Liver (tissue), 9 donors: ENCODE results near the gene MRPL27. TPM values are rescaled to one million over a fixed set of nuclear protein-coding genes. Genes with fewer than 3 reads are reported as not detected.

Source experiments
- DNase-seq: peaks from one replicate; pipeline ENCODE4 v3.0.0-alpha.2; 2017; ENCODE audit warnings: low spot score
- H3K27ac ChIP-seq, 2 donors: one replicate each; pipeline ENCODE4 v1.7.0; 2013; ENCODE audit warnings: inconsistent platforms in 2 of 2, low read length in 2 of 2, control low read depth in 1 of 2, low read depth in 1 of 2, mild to moderate bottlenecking in 1 of 2
- H3K27me3 ChIP-seq, 4 donors: one replicate each; pipeline versions ENCODE4 v1.6.1 to v1.7.0; 2013; ENCODE audit warnings: low read length in 3 of 4, inconsistent platforms in 1 of 4, mild to moderate bottlenecking in 1 of 4, moderate library complexity in 1 of 4; ENCODE audit not compliant: control insufficient read depth in 4 of 4, insufficient read depth in 4 of 4
- H3K36me3 ChIP-seq, 4 donors: one replicate each; pipeline versions ENCODE4 v1.6.1 to v1.7.0; 2013; ENCODE audit warnings: low read length in 3 of 4, mild to moderate bottlenecking in 3 of 4, low read depth in 1 of 4, moderate library complexity in 1 of 4; ENCODE audit not compliant: control insufficient read depth in 4 of 4, insufficient read depth in 3 of 4
- H3K4me1 ChIP-seq, 4 donors: one replicate each; pipeline versions ENCODE4 v1.6.1 to v1.7.0; 2013; ENCODE audit warnings: low read length in 3 of 4, mild to moderate bottlenecking in 3 of 4, moderate library complexity in 1 of 4; ENCODE audit not compliant: control insufficient read depth in 4 of 4, insufficient read depth in 4 of 4
- H3K4me3 ChIP-seq, 3 donors: one replicate each; pipeline versions ENCODE4 v1.6.1 to v1.7.0; 2013; ENCODE audit warnings: low read length in 3 of 3, control low read depth in 1 of 3, low read depth in 1 of 3, mild to moderate bottlenecking in 1 of 3
- H3K9ac ChIP-seq, 2 donors: one replicate each; pipeline ENCODE4 v1.7.0; 2013; ENCODE audit warnings: low read length in 2 of 2, mild to moderate bottlenecking in 2 of 2, moderate library complexity in 2 of 2, control low read depth in 1 of 2, low read depth in 1 of 2
- H3K9me3 ChIP-seq, 4 donors: one replicate each; pipeline versions ENCODE4 v1.6.1 to v1.7.0; 2013; ENCODE audit warnings: low read length in 3 of 4; ENCODE audit not compliant: control insufficient read depth in 4 of 4
- ATF3 ChIP-seq: IDR thresholded peaks from 2 replicates; pipeline ENCODE4 v1.6.1; 2016; ENCODE audit warnings: antibody characterized with exemption
- CTCF ChIP-seq: fragments of 150-350 bp; IDR thresholded peaks from 2 replicates; pipeline ENCODE4 v1.5.1; 2017; ENCODE audit warnings: improper control_type of control experiment, low read depth, low read length; ENCODE audit not compliant: missing input control
- EGR1 ChIP-seq, 2 donors: IDR thresholded peaks; 2 replicates each; pipeline ENCODE4 v1.6.1; 2016 to 2018; ENCODE audit warnings: antibody characterized with exemption in 2 of 2, low read depth in 2 of 2
- FOXA2 ChIP-seq: IDR thresholded peaks from 2 replicates; pipeline ENCODE4 v1.6.1; 2016; ENCODE audit warnings: antibody characterized with exemption
- GABPA ChIP-seq, 2 donors: IDR thresholded peaks in 1 of 2; conservative IDR thresholded peaks in 1 of 2; 2 replicates each; pipeline ENCODE4 v1.6.1; 2016; ENCODE audit warnings: antibody characterized with exemption in 2 of 2, mild to moderate bottlenecking in 1 of 2, moderate library complexity in 1 of 2
- HNF4A ChIP-seq, 2 donors: conservative IDR thresholded peaks; 2 replicates each; pipeline ENCODE4 v1.6.1; 2016; ENCODE audit warnings: antibody characterized with exemption in 2 of 2, mild to moderate bottlenecking in 2 of 2
- HNF4G ChIP-seq: IDR thresholded peaks from 2 replicates; pipeline ENCODE4 v1.6.1; 2016; ENCODE audit warnings: antibody characterized with exemption
- NR2F2 ChIP-seq: IDR thresholded peaks from 2 replicates; pipeline ENCODE4 v1.6.1; 2016; ENCODE audit warnings: antibody characterized with exemption
- RAD21 ChIP-seq, 2 donors: IDR thresholded peaks; 2 replicates each; pipeline ENCODE4 v1.6.1; 2016; ENCODE audit warnings: antibody characterized with exemption in 2 of 2, mild to moderate bottlenecking in 2 of 2
- REST ChIP-seq: IDR thresholded peaks from 2 replicates; pipeline ENCODE4 v1.6.1; 2016; ENCODE audit warnings: antibody characterized with exemption, mild to moderate bottlenecking
- RXRA ChIP-seq, 2 donors: IDR thresholded peaks; 2 replicates each; pipeline ENCODE4 v1.6.1; 2017 to 2018; ENCODE audit warnings: antibody characterized with exemption in 2 of 2, mild to moderate bottlenecking in 1 of 2
- SP1 ChIP-seq: IDR thresholded peaks from 2 replicates; pipeline ENCODE4 v1.6.1; 2018; ENCODE audit warnings: antibody characterized with exemption, mild to moderate bottlenecking
- TAF1 ChIP-seq: conservative IDR thresholded peaks from 2 replicates; pipeline ENCODE4 v1.6.1; 2016; ENCODE audit warnings: antibody characterized with exemption, mild to moderate bottlenecking
- YY1 ChIP-seq: IDR thresholded peaks from 2 replicates; pipeline ENCODE4 v1.6.1; 2016; ENCODE audit warnings: antibody characterized with exemption, mild to moderate bottlenecking
- ZBTB33 ChIP-seq: IDR thresholded peaks from 2 replicates; pipeline ENCODE4 v1.6.1; 2016; ENCODE audit warnings: antibody characterized with exemption
- WGBS: extraction: QIAGEN DNeasy Blood & Tissue Kit; methylation state at CpG from one replicate; pipeline ENCODE4 v1.1.7; 2013; 5-methylcytosine and 5-hydroxymethylcytosine counted together
- polyA plus RNA-seq, 2 donors: library from polyadenylated mRNA; stranded (reverse) in 1 of 2; unstranded in 1 of 2; fragments of 200-250 nt in 1 of 2; fragments of >200 nt in 1 of 2; fragmentation: Nextera tagmentation in 1 of 2; extraction: Ambion mirVana in 1 of 2; gene quantifications; one replicate each; pipeline versions ENCODE4 v1.2.1 to v1.2.3, GENCODE V29; 2013 to 2015
- total RNA-seq, 2 donors: library from RNA; depleted of rRNA; stranded (reverse); fragments of >200 nt; gene quantifications; one replicate each; pipeline ENCODE4 v1.2.3, GENCODE V29; 2014
- donor health status: healthy.
- donor health status: healthy.
- donor health status: healthy.
- donor health status: healthy.
- donor health status: healthy.

Gene MRPL27
- total and polyA plus RNA-seq, 4 donors, result 25.9 to 87.1 (median 53.5) TPM

- H3K9me3 ChIP-seq, result no peaks in the 10 kb centered on the region
Observed at GRCh38 chr17:50332196-50332595, 40.8 kb downstream of the MRPL27 start.

GRCh38 chr17:50331085-50331791 is 41.7 kb downstream of the MRPL27 start:
- H3K27me3 ChIP-seq, result no peaks in the 10 kb centered on the region
- H3K9me3 ChIP-seq, result no peaks in the 10 kb centered on the region
- no peak for TF ChIP-seq ATF3
- TF ChIP-seq SP1, result no peak
- no peak for TF ChIP-seq RAD21 (IDR thresholded peaks at IDR 0.05)
- no peak for TF ChIP-seq REST
- no peaks in the 10 kb centered on the region for H3K4me1 ChIP-seq
- no peak overlapping the region for H3K4me3 ChIP-seq
- no peaks in the 10 kb centered on the region for H3K36me3 ChIP-seq
- WGBS, result 87% methylated on average over 4 of the region's 4 CpGs
- no peak overlapping the region for H3K9ac ChIP-seq
- no peak for DNase-seq
- H3K27ac ChIP-seq, result no peak overlapping the region

More at GRCh38 chr17:50332196-50332595, 40.8 kb downstream of the MRPL27 start:
- H3K27ac ChIP-seq, result no peak overlapping the region
- H3K4me1 ChIP-seq, result no peaks in the 10 kb centered on the region
- no peak for DNase-seq
- H3K36me3 ChIP-seq, result no peaks in the 10 kb centered on the region
- TF ChIP-seq HNF4G, result no peak
- no peak for TF ChIP-seq SP1
- no peak overlapping the region for H3K9ac ChIP-seq
- H3K4me3 ChIP-seq, result no peak overlapping the region
- H3K27me3 ChIP-seq, result no peaks in the 10 kb centered on the region
- WGBS, result 75% methylated on average over 6 of the region's 6 CpGs

GRCh38 chr17:50330151-50330775 is 42.7 kb downstream of the MRPL27 start:
- H3K4me1 ChIP-seq, result no peaks in the 10 kb centered on the region
- WGBS, result 86% methylated on average over 11 of the region's 11 CpGs
- H3K36me3 ChIP-seq, result no peaks in the 10 kb centered on the region
- no peaks in the 10 kb centered on the region for H3K27me3 ChIP-seq
- TF ChIP-seq CTCF (no peak), ZBTB33 (no peak), HNF4A (conservative IDR thresholded peaks at IDR 0.05) (no peak), GABPA (IDR thresholded peaks at IDR 0.05 in 1 of 2, conservative IDR thresholded peaks at IDR 0.05 in 1 of 2) (no peak), REST (no peak), RXRA (IDR thresholded peaks at IDR 0.05) (no peak), RAD21 (IDR thresholded peaks at IDR 0.05) (no peak), SP1 (no peak), EGR1 (IDR thresholded peaks at IDR 0.05; ENCODE audit: low read depth in 2 of 2) (no peak), FOXA2 (no peak), TAF1 (no peak), YY1 (no peak), NR2F2 (no peak)
- no peak overlapping the region for H3K9ac ChIP-seq
- DNase-seq, result no peak
- H3K4me3 ChIP-seq, result no peak overlapping the region
- H3K27ac ChIP-seq, result no peak overlapping the region
- H3K9me3 ChIP-seq, result no peaks in the 10 kb centered on the region
